Keratinocyte (primary cell): ENCODE results near the gene PCDH9.

Source experiments
- EZH2 ChIP-seq: IDR thresholded peaks from one replicate; pipeline ENCODE4 v1.6.1; 2012; ENCODE audit warnings: inconsistent platforms, mild to moderate bottlenecking, low read length, moderate library complexity
- TF ChIP-seq, protein P1 (sequence below), 3 experiments: IDR thresholded peaks in 1 of 3; conservative IDR thresholded peaks in 1 of 3; optimal IDR thresholded peaks in 1 of 3; 2 replicates in 2 of 3; 3 replicates in 1 of 3; pipeline versions ENCODE3 to v1.5.1; 2011; ENCODE audit warnings: low read length in 3 of 3, mild to moderate bottlenecking in 3 of 3, moderate library complexity in 2 of 3, control low read depth in 1 of 3, inconsistent platforms in 1 of 3; ENCODE audit not compliant: insufficient read depth in 2 of 3; ENCODE audit errors: extremely low read depth in 1 of 3

DNA sequence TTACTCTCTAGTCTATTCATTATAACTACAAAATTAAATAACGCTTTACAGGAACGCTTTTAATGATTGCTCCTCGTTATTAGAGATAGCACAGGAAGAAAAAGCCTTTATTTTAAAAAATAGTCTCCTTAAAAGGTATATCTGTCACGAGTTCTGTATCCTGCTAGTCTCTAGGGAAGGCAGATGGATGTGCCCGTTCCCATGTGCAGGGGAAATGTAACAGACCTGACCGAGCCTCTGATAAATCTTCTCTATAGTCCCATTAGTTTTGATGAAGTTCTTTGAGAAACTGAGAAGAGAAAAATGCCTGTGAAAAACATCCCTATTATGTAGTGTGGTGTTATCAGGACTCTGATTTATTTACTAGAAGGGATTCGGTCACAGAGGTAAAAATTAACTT is 226.4 kb downstream of the PCDH9 start:
- TF ChIP-seq, protein P1, sequence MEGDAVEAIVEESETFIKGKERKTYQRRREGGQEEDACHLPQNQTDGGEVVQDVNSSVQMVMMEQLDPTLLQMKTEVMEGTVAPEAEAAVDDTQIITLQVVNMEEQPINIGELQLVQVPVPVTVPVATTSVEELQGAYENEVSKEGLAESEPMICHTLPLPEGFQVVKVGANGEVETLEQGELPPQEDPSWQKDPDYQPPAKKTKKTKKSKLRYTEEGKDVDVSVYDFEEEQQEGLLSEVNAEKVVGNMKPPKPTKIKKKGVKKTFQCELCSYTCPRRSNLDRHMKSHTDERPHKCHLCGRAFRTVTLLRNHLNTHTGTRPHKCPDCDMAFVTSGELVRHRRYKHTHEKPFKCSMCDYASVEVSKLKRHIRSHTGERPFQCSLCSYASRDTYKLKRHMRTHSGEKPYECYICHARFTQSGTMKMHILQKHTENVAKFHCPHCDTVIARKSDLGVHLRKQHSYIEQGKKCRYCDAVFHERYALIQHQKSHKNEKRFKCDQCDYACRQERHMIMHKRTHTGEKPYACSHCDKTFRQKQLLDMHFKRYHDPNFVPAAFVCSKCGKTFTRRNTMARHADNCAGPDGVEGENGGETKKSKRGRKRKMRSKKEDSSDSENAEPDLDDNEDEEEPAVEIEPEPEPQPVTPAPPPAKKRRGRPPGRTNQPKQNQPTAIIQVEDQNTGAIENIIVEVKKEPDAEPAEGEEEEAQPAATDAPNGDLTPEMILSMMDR (optimal IDR thresholded peaks at IDR 0.05 in 1 of 3, IDR thresholded peaks at IDR 0.05 in 1 of 3, conservative IDR thresholded peaks at IDR 0.05 in 1 of 3; ENCODE audit: extremely low read depth in 1 of 3, insufficient read depth in 2 of 3, low read length in 3 of 3): no peak
- no peak for TF ChIP-seq EZH2
